IgD-negative memory B cell (primary cell): ENCODE measurements around the gene FAM13C. TPM values are rescaled to one million over a fixed set of nuclear protein-coding genes. Genes with fewer than 3 reads are reported as not detected.

Experiments
- H3K27ac Mint-ChIP-seq, 3 donors: one replicate each; pipeline ENCODE4 v1.8.0; 2020 to 2022; ENCODE audit warnings: mild to moderate bottlenecking in 3 of 3, mixed read lengths in 3 of 3, moderate library complexity in 1 of 3
- H3K27me3 Mint-ChIP-seq: one replicate; pipeline ENCODE4 v1.8.0; 2021; ENCODE audit warnings: mixed read lengths
- H3K36me3 Mint-ChIP-seq: one replicate; pipeline ENCODE4 v1.8.0; 2020; ENCODE audit warnings: mild to moderate bottlenecking, mixed read lengths
- H3K4me1 Mint-ChIP-seq, 3 donors: one replicate each; pipeline ENCODE4 v1.8.0; 2020 to 2022; ENCODE audit warnings: mixed read lengths in 3 of 3, mild to moderate bottlenecking in 1 of 3
- H3K4me3 Mint-ChIP-seq, 4 donors: one replicate each; pipeline ENCODE4 v1.8.0; 2020 to 2022; ENCODE audit warnings: mild to moderate bottlenecking in 4 of 4, mixed read lengths in 4 of 4, moderate library complexity in 3 of 4
- H3K9me3 Mint-ChIP-seq, 3 donors: one replicate each; pipeline ENCODE4 v1.8.0; 2020 to 2021; ENCODE audit warnings: mixed read lengths in 3 of 3, mild to moderate bottlenecking in 1 of 3
- polyA plus RNA-seq: library from polyadenylated mRNA; unstranded; fragments of 300-500 nt; fragmentation: Illumina TruSeq; gene quantifications from one replicate; pipeline ENCODE4 v1.2.3, GENCODE V29; 2021

Gene FAM13C
- polyA plus RNA-seq, 1 donor from 2014 or later: not detected

GRCh38 chr10:59340285-59340684 is 22.1 kb downstream of the FAM13C start:
- peaks cover 0 to 3% (median 0%) of the 10 kb centered on the region in 3 donors for H3K9me3 Mint-ChIP-seq
- H3K36me3 Mint-ChIP-seq: no peaks in the 10 kb centered on the region
- H3K4me3 Mint-ChIP-seq: no peak overlapping the region
- H3K27ac Mint-ChIP-seq: no peak overlapping the region
- no peaks in the 10 kb centered on the region for H3K4me1 Mint-ChIP-seq
- no peaks in the 10 kb centered on the region for H3K27me3 Mint-ChIP-seq

DNA sequence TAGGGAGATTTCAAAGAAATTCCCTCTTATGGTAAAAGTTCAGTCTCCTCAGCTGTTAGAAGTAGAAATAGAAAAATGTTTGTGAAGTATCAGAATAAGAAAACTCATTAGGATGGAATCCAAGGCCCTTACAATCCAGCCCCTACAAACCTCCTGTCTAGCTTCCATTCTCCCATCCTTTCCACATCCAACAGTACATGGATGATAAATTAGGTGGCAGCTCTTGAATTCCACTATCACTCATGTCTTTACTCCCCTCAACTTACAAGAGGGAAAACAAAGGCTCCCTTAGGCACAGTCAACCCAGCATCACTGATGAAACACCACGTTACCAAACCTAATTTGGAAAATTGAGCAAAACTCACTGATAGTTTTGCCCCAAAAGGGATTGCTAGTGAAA is 23.0 kb downstream of the FAM13C start:
- Mint-ChIP-seq H3K36me3 (no peaks in the 10 kb centered on the region), H3K9me3 (peaks cover 0 to 3% (median 0%) of the 10 kb centered on the region in 3 donors)

GRCh38 chr10:59337201-59337652 is 25.1 kb downstream of the FAM13C start:
- H3K27ac Mint-ChIP-seq: no peak overlapping the region
- no peaks in the 10 kb centered on the region for H3K9me3 Mint-ChIP-seq
- no peak overlapping the region for H3K4me3 Mint-ChIP-seq
- no peaks in the 10 kb centered on the region for H3K27me3 Mint-ChIP-seq
- H3K4me1 Mint-ChIP-seq: no peaks in the 10 kb centered on the region
- no peaks in the 10 kb centered on the region for H3K36me3 Mint-ChIP-seq

More for the DNA sequence above, 23.0 kb downstream of the FAM13C start:
- H3K27me3 Mint-ChIP-seq: no peaks in the 10 kb centered on the region
- no peaks in the 10 kb centered on the region for H3K4me1 Mint-ChIP-seq
- no peak overlapping the region for H3K27ac Mint-ChIP-seq
- no peak overlapping the region for H3K4me3 Mint-ChIP-seq

- no peaks in the 10 kb centered on the region for H3K4me1 Mint-ChIP-seq
- no peak overlapping the region for H3K27ac Mint-ChIP-seq
- no peaks in the 10 kb centered on the region for H3K9me3 Mint-ChIP-seq
- no peaks in the 10 kb centered on the region for H3K27me3 Mint-ChIP-seq
- no peaks in the 10 kb centered on the region for H3K36me3 Mint-ChIP-seq
- no peak overlapping the region for H3K4me3 Mint-ChIP-seq
Observed at GRCh38 chr10:59336632-59337031, 25.7 kb downstream of the FAM13C start.

- no peaks in the 10 kb centered on the region for H3K4me1 Mint-ChIP-seq
- no peaks in the 10 kb centered on the region for H3K36me3 Mint-ChIP-seq
- H3K27ac Mint-ChIP-seq: no peak overlapping the region
- no peak overlapping the region for H3K4me3 Mint-ChIP-seq
- H3K27me3 Mint-ChIP-seq: no peaks in the 10 kb centered on the region
- no peaks in the 10 kb centered on the region for H3K9me3 Mint-ChIP-seq
Observed at GRCh38 chr10:59335497-59335896, 26.9 kb downstream of the FAM13C start.

GRCh38 chr10:59333701-59334100 is 28.6 kb downstream of the FAM13C start:
- Mint-ChIP-seq H3K4me3 (no peak overlapping the region), H3K4me1 (no peaks in the 10 kb centered on the region), H3K27ac (no peak overlapping the region), H3K9me3 (no peaks in the 10 kb centered on the region), H3K27me3 (no peaks in the 10 kb centered on the region), H3K36me3 (no peaks in the 10 kb centered on the region)

DNA sequence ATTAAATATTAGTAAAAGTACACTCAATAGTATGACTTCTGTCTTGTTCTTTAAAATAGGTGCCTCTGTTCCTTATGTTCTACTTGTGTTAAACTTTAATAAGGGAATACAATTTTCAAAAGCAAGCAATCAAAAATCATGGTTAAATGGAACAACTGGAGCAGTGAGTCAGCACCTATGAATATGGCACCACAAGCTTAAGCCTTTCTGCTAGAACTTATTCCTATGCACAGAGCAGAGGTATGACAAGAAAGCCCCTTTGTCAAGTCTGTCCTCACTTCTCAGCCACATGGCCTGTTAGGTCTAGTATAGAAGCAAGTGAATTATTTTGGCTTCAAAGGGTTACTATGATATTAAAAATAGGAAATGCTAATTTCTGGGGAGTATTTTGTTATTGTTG is 29.8 kb downstream of the FAM13C start:
- no peak overlapping the region for H3K4me3 Mint-ChIP-seq
- H3K27me3 Mint-ChIP-seq: no peaks in the 10 kb centered on the region
- H3K9me3 Mint-ChIP-seq: no peaks in the 10 kb centered on the region
- no peaks in the 10 kb centered on the region for H3K4me1 Mint-ChIP-seq
- H3K27ac Mint-ChIP-seq: no peak overlapping the region
- no peaks in the 10 kb centered on the region for H3K36me3 Mint-ChIP-seq

DNA sequence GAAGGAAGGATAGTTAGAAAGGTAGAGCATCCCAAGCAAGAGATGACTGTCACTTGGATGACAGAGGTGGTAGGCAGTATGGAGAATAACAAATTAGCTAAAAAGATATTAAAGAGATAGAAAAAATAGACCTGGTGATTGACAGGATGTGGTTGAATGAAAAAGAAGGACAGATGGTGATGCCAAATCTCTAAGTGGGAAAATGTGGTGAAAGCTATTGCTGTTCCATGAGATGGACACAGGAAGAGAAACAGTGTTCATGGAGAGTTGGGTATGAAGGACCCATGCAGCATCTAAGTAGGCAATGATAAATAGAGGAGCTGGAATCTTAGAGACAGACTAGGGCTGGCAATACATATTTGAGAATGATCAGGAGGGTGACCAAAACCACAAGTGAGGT is 30.7 kb downstream of the FAM13C start:
- Mint-ChIP-seq H3K27me3 (no peaks in the 10 kb centered on the region), H3K4me3 (no peak overlapping the region), H3K27ac (no peak overlapping the region), H3K9me3 (no peaks in the 10 kb centered on the region), H3K36me3 (no peaks in the 10 kb centered on the region), H3K4me1 (no peaks in the 10 kb centered on the region)

DNA sequence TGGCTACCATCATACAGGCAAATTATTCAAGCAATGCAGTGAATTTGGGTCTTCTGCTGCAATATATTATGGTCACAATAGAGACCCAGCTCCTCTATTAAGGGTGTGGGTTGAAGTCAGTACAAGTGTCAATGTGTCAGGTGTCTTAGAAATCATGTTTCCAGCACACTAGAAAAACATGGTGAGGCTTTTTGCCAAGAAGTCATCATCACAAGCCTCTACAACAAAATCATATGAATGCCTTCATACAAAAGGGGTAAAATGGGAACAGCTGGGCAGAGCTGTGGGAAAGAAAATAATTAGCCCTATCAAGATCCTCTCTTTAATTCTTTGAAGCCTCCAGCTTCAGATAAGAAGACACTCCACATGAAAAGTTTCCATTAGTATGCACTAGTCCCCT is 37.2 kb downstream of the FAM13C start:
- Mint-ChIP-seq H3K36me3 (peaks cover 1% of the 10 kb centered on the region), H3K4me1 (no peaks in the 10 kb centered on the region), H3K9me3 (no peaks in the 10 kb centered on the region), H3K27ac (no peak overlapping the region), H3K4me3 (no peak overlapping the region), H3K27me3 (peaks cover 2% of the 10 kb centered on the region)

- no peak overlapping the region for H3K4me3 Mint-ChIP-seq
- no peak overlapping the region for H3K27ac Mint-ChIP-seq
- peaks cover 2% of the 10 kb centered on the region for H3K27me3 Mint-ChIP-seq
- no peaks in the 10 kb centered on the region for H3K9me3 Mint-ChIP-seq
- H3K36me3 Mint-ChIP-seq: peaks cover 1% of the 10 kb centered on the region
- no peaks in the 10 kb centered on the region for H3K4me1 Mint-ChIP-seq
Observed at GRCh38 chr10:59324597-59324996, 37.8 kb downstream of the FAM13C start.

DNA sequence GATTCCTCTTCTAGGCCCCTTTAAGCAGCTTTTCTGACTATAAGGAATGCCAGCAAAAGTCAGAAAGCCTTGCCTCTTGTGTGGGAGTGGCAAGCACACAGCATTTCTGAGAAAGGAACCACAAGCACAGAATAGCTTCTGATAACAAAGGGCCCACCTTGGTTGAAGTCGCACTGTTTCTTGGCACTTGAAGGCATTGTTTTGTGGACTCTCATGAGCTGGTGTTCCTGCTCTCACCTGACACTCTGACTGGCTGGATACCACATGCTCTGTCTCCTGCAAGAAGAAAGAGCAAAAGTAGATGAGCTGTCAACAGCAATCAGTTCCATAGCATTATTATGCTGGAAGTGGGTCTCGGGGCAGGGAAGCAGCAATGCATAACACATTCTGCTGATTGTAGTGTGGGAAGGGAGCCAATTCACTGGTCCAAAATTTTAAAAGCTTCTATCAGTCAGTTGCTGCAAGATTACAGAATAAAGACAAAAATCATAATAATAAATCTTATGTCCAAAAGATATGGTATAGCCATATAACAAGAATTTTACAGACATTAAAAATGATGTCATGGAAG is 38.4 kb downstream of the FAM13C start:
- Mint-ChIP-seq H3K9me3 (no peaks in the 10 kb centered on the region), H3K36me3 (peaks cover 1% of the 10 kb centered on the region), H3K4me3 (no peak overlapping the region), H3K27ac (no peak overlapping the region), H3K27me3 (peaks cover 2% of the 10 kb centered on the region), H3K4me1 (no peaks in the 10 kb centered on the region)

GRCh38 chr10:59323036-59323459 is 39.3 kb downstream of the FAM13C start:
- H3K36me3 Mint-ChIP-seq: peaks cover 1% of the 10 kb centered on the region
- H3K27ac Mint-ChIP-seq: no peak overlapping the region
- H3K4me3 Mint-ChIP-seq: no peak overlapping the region
- no peaks in the 10 kb centered on the region for H3K9me3 Mint-ChIP-seq
- H3K27me3 Mint-ChIP-seq: peaks cover 2% of the 10 kb centered on the region
- H3K4me1 Mint-ChIP-seq: no peaks in the 10 kb centered on the region

DNA sequence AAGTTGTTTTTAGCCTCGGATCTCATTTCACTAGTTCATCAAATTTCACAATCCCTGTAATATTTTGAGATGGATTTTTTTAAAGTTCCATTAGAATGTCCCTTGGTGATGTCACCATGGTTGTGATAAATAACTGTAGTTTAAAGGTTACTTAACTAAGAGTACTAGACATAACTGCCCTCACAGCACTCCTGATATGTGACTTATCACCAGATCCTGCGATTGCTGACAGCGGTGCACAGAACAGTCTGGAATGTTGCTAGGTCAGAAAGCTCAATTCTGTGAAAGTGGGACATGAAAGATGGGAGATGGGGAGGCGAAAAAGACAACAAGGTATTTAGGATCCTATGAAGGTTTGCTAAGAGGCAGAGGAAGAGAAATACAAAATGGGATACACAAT is 40.2 kb downstream of the FAM13C start:
- Mint-ChIP-seq H3K4me1 (no peaks in the 10 kb centered on the region), H3K36me3 (peaks cover 1% of the 10 kb centered on the region), H3K27me3 (peaks cover 2% of the 10 kb centered on the region), H3K9me3 (no peaks in the 10 kb centered on the region), H3K27ac (no peak overlapping the region), H3K4me3 (no peak overlapping the region)

- H3K4me1 Mint-ChIP-seq: no peaks in the 10 kb centered on the region
- H3K9me3 Mint-ChIP-seq: no peaks in the 10 kb centered on the region
- peaks cover 1% of the 10 kb centered on the region for H3K36me3 Mint-ChIP-seq
- no peak overlapping the region for H3K4me3 Mint-ChIP-seq
- H3K27ac Mint-ChIP-seq: no peak overlapping the region
- H3K27me3 Mint-ChIP-seq: peaks cover 2% of the 10 kb centered on the region
Observed at GRCh38 chr10:59320355-59320754, 42.0 kb downstream of the FAM13C start.

GRCh38 chr10:59319854-59320253 is 42.5 kb downstream of the FAM13C start:
- Mint-ChIP-seq H3K36me3 (peaks cover 1% of the 10 kb centered on the region), H3K27me3 (peaks cover 2% of the 10 kb centered on the region), H3K4me1 (no peaks in the 10 kb centered on the region), H3K27ac (no peak overlapping the region), H3K9me3 (no peaks in the 10 kb centered on the region), H3K4me3 (no peak overlapping the region)

DNA sequence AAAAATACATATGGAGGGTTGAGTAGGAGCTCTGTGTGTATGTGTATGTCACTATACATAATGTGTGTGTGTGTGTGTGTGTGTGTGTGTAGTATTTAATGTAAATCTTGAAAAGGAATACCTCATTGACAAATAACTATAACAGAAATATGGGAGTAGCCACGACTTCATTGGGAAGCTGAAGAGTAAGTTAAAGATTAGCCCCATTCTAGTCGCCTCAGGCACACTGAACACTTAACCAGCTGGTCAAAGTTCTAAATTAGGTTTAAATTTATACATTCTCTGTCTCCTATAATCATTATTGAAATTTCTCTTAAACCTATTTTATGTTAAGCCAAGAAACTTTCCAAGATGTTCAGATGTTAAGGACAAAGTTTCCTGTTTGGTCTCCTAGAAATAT is 45.3 kb downstream of the FAM13C start:
- Mint-ChIP-seq H3K4me1 (no peaks in the 10 kb centered on the region), H3K36me3 (no peaks in the 10 kb centered on the region), H3K27me3 (peaks cover 2% of the 10 kb centered on the region), H3K27ac (no peak overlapping the region), H3K9me3 (no peaks in the 10 kb centered on the region), H3K4me3 (no peak overlapping the region)

DNA sequence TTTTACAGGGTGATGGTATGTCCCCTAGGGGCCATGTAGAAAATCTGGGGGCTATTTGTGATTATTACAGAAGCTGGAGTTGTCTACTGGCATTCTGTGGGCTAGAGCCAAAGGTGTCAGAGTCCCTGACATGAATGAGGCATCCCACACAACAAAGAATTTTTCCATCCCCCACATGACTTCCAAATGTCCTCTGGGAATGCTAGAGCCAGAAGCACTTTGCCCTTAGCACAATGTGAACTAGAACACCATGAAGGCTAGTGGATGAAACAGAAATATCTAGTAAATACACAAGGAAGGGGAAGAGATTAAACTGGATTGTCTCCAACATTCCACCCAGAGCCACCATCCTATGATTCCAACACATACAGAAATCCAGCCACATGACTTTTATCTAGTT is 46.9 kb downstream of the FAM13C start:
- no peak overlapping the region for H3K27ac Mint-ChIP-seq
- no peaks in the 10 kb centered on the region for H3K4me1 Mint-ChIP-seq
- no peak overlapping the region for H3K4me3 Mint-ChIP-seq
- H3K36me3 Mint-ChIP-seq: no peaks in the 10 kb centered on the region
- no peaks in the 10 kb centered on the region for H3K9me3 Mint-ChIP-seq
- no peaks in the 10 kb centered on the region for H3K27me3 Mint-ChIP-seq
